GOT3 (cell line): ENCODE data around the gene ILKAP.

ENCODE experiments used
- DNase-seq: peaks from one replicate; lab custom pipeline; 2025; ENCODE audit warnings: mixed read lengths; lab: John Stamatoyannopoulos, UW

The ILKAP gene

DNA sequence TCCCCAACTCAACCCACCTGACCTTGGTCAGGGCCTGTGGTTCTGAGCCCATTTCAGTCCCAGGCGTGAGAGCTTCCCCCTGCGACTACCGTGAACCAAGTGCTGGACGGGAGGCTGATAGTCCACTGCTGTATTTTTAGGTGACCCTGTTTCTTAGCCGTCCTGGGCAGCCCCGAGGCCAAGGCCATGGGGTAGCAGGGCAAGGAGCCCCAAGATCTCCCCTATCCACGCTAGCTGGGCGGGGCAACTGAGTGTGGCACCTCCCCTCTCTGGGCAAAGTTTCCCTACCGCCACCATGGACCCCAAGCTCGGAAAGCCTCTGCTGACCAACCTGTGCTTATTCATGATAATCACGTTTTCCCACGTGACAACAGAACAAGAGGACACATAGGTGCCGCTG is 65.6 kb downstream of the ILKAP start:
- no peak for DNase-seq

GRCh38 chr2:238136820-238137537 is 66.5 kb downstream of the ILKAP start:
- DNase-seq = peak; percentile 53

- DNase-seq = no peak
Measured at GRCh38 chr2:238135601-238136150, 67.8 kb downstream of the ILKAP start.

- DNase-seq = no peak
Measured at GRCh38 chr2:238134393-238134785, 69.1 kb downstream of the ILKAP start.

- DNase-seq = no peak
Measured at GRCh38 chr2:238133499-238134392, 69.7 kb downstream of the ILKAP start.

DNA sequence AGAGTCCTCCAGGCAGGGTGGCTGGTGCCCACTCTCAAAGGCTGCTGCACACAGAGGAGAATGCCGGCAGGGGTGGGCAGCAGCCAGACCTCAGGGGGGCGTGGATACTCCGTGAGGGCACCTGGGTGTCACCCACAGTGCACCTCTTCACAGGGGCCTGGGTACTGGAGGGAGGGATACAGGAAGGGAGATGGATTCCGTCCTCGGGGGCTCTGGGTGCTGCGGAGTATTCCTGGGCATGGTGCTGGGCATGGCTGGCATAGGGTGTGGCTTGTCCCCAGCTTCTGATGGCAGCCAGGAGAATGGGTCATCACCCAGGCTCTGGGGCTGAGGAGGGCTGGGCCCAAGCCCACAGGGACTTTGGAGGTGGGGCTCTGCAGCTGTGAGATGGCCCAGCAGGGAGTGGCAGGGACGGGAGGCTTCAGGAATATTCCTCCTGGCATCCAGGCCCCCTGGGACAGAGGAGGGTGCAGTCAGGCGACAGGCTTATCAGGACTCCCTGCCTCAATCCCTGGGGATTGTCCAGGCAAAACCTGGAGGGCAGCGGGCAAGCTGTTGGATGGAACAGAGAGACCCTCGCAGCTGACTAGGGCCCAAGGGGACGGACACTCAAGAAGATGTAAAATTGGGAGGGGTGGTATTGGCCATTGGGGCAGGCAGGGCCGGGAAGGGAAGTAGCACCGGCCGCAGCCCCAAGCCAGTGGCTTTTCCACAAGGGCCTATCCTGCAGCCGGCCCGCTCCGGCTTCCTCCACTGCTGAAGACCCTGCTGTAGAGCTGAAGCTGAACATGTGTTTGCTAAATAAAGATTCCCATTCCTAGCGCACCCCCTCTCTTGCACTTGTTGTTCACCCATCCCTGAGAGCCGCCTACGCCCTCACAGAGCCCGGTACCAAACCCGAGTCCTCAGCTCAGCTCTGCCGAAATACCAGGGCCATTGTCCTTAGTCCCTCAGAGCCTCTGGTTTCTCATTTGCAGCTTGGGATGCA is 70.7 kb downstream of the ILKAP start:
- no peak for DNase-seq

GRCh38 chr2:238131761-238132462 is 71.6 kb downstream of the ILKAP start:
- no peak for DNase-seq

GRCh38 chr2:238130696-238131628 is 72.5 kb downstream of the ILKAP start:
- no peak for DNase-seq

GRCh38 chr2:238130111-238130695 is 73.3 kb downstream of the ILKAP start:
- no peak for DNase-seq

- DNase-seq = no peak
Measured at GRCh38 chr2:238129166-238130010, 74.1 kb downstream of the ILKAP start.

DNA sequence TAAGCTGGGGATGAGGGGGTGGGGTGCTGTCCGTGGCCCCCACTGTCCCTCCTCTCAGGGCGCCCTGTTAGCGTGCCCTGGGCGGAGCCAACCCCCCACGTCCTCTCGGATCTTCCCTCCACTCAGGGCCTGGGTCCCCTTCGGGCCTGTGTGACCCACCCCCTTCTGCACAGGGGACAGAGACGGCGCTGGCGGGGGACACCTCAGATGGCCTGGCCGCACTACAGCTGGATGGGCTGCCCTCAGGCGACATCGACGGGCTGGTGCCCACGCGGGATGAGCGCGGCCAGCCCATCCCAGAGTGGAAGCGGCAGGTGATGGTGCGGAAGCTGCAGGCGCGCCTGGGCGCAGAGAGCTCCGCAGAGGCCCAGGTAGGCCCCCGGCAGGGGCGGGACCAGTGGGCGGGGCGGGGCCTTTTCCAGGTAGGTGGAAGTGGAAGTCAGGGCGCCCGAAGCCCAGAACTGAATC is 74.9 kb downstream of the ILKAP start:
- DNase-seq = no peak

GRCh38 chr2:238128061-238128440 is 75.4 kb downstream of the ILKAP start:
- no peak for DNase-seq

GRCh38 chr2:238127165-238128060 is 76.1 kb downstream of the ILKAP start:
- DNase-seq = no peak

GRCh38 chr2:238126775-238127164 is 76.7 kb downstream of the ILKAP start:
- no peak for DNase-seq

GRCh38 chr2:238126338-238126737 is 77.2 kb downstream of the ILKAP start:
- no peak for DNase-seq

- DNase-seq = no peak
Measured at GRCh38 chr2:238125127-238125885, 78.2 kb downstream of the ILKAP start.
